A673 (cell line): ENCODE data around the gene TFAP2E.

ENCODE experiments used
- EZH2 ChIP-seq: fragments of 200-600 bp; sonication (generic); IDR thresholded peaks from 2 replicates; pipeline ENCODE4 v1.6.1; 2017; ENCODE audit warnings: borderline replicate concordance, low read depth, mild to moderate bottlenecking, mixed read lengths, antibody characterized with exemption, low read length; ENCODE audit not compliant: poor library complexity, severe bottlenecking
- TF ChIP-seq, protein P1 (sequence below): fragments of 300-800, 200-600 bp; sonication (generic); conservative IDR thresholded peaks from 2 replicates; pipeline ENCODE4 v1.5.1; 2017; ENCODE audit warnings: low read depth, mild to moderate bottlenecking, antibody characterized with exemption, low read length, moderate library complexity, mixed read lengths

DNA sequence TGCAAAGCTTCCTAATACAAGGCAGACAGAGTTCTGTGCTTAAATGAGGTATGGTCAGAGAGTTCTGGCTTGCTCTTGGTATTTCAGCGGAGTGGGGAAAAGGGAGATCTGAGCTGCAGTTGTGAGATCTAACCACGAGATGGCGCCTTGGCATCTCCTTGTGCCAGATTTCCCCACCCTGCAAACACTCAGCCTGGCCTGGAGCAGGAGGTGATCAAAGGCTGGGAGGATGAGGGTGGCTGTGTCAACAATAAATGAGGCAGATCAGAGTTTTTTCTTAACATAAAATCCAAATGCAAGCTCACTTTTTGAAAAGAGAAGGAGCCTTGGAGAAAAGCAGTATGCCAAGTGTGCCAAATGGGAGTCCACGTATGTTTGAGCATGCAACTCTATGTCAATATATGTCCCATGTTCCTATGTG lies 4.1 kb upstream of the TFAP2E start:
- TF ChIP-seq EZH2, result no peak
- TF ChIP-seq, protein P1, sequence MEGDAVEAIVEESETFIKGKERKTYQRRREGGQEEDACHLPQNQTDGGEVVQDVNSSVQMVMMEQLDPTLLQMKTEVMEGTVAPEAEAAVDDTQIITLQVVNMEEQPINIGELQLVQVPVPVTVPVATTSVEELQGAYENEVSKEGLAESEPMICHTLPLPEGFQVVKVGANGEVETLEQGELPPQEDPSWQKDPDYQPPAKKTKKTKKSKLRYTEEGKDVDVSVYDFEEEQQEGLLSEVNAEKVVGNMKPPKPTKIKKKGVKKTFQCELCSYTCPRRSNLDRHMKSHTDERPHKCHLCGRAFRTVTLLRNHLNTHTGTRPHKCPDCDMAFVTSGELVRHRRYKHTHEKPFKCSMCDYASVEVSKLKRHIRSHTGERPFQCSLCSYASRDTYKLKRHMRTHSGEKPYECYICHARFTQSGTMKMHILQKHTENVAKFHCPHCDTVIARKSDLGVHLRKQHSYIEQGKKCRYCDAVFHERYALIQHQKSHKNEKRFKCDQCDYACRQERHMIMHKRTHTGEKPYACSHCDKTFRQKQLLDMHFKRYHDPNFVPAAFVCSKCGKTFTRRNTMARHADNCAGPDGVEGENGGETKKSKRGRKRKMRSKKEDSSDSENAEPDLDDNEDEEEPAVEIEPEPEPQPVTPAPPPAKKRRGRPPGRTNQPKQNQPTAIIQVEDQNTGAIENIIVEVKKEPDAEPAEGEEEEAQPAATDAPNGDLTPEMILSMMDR, result peak; percentile 91
